NCI-H1092 (cell line): ENCODE measurements around the gene TM4SF18.
"Not testable (repeated sequence)": the region's sequence is repeated elsewhere in the genome, so short reads cannot be mapped to it uniquely, and the experiment has no call there.

Experiments
- DNase-seq: peaks from one replicate; lab custom pipeline; 2025; lab: John Stamatoyannopoulos, UW

TM4SF18 gene

GRCh38 chr3:149333176-149333859 is at the start of gene TM4SF18:
Gene TM4SF18, minus strand, starts transcription at chr3:149333636. Its CDS starts 254 bp downstream, at chr3:149333382.
- DNase-seq, result no peak

GRCh38 chr3:149382518-149382917 is 49.1 kb upstream of the TM4SF18 start:
- DNase-seq, result no peak

- DNase-seq, result no peak
Measured at GRCh38 chr3:149382101-149382467, 48.6 kb upstream of the TM4SF18 start.

- DNase-seq, result no peak
Measured at GRCh38 chr3:149381173-149382100, 48.0 kb upstream of the TM4SF18 start.

GRCh38 chr3:149380220-149380619 is 46.8 kb upstream of the TM4SF18 start:
- DNase-seq, result not testable (repeated sequence)

GRCh38 chr3:149378478-149379309 is 45.3 kb upstream of the TM4SF18 start:
- DNase-seq, result no peak

- peak; percentile 68 for DNase-seq
Measured at GRCh38 chr3:149377408-149378364, 44.2 kb upstream of the TM4SF18 start, which contains the start of gene TM4SF1. Gene TM4SF1, minus strand, starts transcription at chr3:149377649. Its CDS starts 102 bp downstream, at chr3:149377547.

- DNase-seq, result peak; percentile 31
Measured at GRCh38 chr3:149376718-149377407, 43.4 kb upstream of the TM4SF18 start.

- no peak for DNase-seq
Measured at GRCh38 chr3:149375501-149376196, 42.2 kb upstream of the TM4SF18 start.

- no peak for DNase-seq
Measured at GRCh38 chr3:149374793-149375500, 41.5 kb upstream of the TM4SF18 start.

- no peak for DNase-seq
Measured at GRCh38 chr3:149374391-149374790, 41.0 kb upstream of the TM4SF18 start.

- no peak for DNase-seq
Measured at GRCh38 chr3:149373235-149374125, 40.0 kb upstream of the TM4SF18 start.

- DNase-seq, result no peak
Measured at GRCh38 chr3:149371723-149372114, 38.3 kb upstream of the TM4SF18 start.

GRCh38 chr3:149371001-149371722 is 37.7 kb upstream of the TM4SF18 start:
- no peak for DNase-seq

GRCh38 chr3:149369991-149370866 is 36.8 kb upstream of the TM4SF18 start:
- DNase-seq, result no peak
